PC-9 (cell line): ENCODE results near the gene MAP4K4. TPM values are rescaled to one million over a fixed set of nuclear protein-coding genes. Genes with fewer than 3 reads are reported as not detected.

Source experiments
- BruUV-seq: library from RNA; stranded (reverse); fragments of 400-500 nt; replicated peaks from 2 replicates; lab custom pipeline; 2021; lab: Mats Ljungman, UMichigan
- CTCF ChIA-PET: fragments of 300-600 bp; sonication (Branson Sonifier 250); formaldehyde crosslinking; loops from one replicate; lab custom pipeline; 2022; ENCODE audit warnings: antibody characterized with exemption; lab: Charles Lee
- POLR2A ChIA-PET: fragments of 300-600 bp; sonication (Branson Sonifier 250); formaldehyde crosslinking; loops from one replicate; lab custom pipeline; 2022; ENCODE audit warnings: antibody characterized with exemption; ENCODE audit not compliant: unreplicated experiment; lab: Charles Lee
- DNase-seq, 2 experiments: peaks; one replicate each; pipeline versions ENCODE4 v3.0.0 to v3.0.0-alpha.2; 2015 to 2022; ENCODE audit warnings: mixed read lengths in 1 of 2
- H2AFZ ChIP-seq: fragments of 200-600 bp; sonication (generic); 2 replicates; pipeline ENCODE4 v1.8.1; 2017; ENCODE audit warnings: antibody characterized with exemption
- H3F3A ChIP-seq: fragments of 200-600 bp; sonication (generic); 2 replicates; pipeline ENCODE4 v1.8.1; 2017; ENCODE audit warnings: antibody characterized with exemption, mild to moderate bottlenecking, low read depth; ENCODE audit not compliant: insufficient read depth
- H3K27ac ChIP-seq: fragments of 200-600 bp; sonication (generic); 2 replicates; pipeline ENCODE4 v1.6.1; 2016; ENCODE audit warnings: mixed run types
- H3K27me3 ChIP-seq: fragments of 200-600 bp; sonication (generic); 2 replicates; pipeline ENCODE4 v1.6.1; 2016; ENCODE audit warnings: low read depth, mixed run types; ENCODE audit not compliant: insufficient read depth
- H3K36me3 ChIP-seq: fragments of 200-600 bp; sonication (generic); 2 replicates; pipeline ENCODE4 v1.6.1; 2016; ENCODE audit warnings: low read depth, mixed run types
- H3K4me1 ChIP-seq: fragments of 200-600 bp; sonication (generic); replicated peaks from 2 replicates; pipeline ENCODE4 v1.6.1; 2016; ENCODE audit warnings: mixed run types; ENCODE audit not compliant: insufficient read depth
- H3K4me2 ChIP-seq: fragments of 200-600 bp; sonication (generic); 2 replicates; pipeline ENCODE4 v1.6.1; 2017; ENCODE audit warnings: mixed run types
- H3K4me3 ChIP-seq: fragments of 200-600 bp; sonication (generic); 2 replicates; pipeline ENCODE4 v1.6.1; 2016; ENCODE audit warnings: mixed run types
- H3K79me2 ChIP-seq: fragments of 200-600 bp; sonication (generic); 2 replicates; pipeline ENCODE4 v1.6.1; 2017; ENCODE audit warnings: low read depth, mixed run types
- H3K9me2 ChIP-seq: fragments of 200-600 bp; sonication (generic); 2 replicates; pipeline ENCODE4 v1.8.1; 2017; ENCODE audit warnings: mild to moderate bottlenecking; ENCODE audit not compliant: insufficient read depth
- H3K9me3 ChIP-seq: fragments of 200-600 bp; sonication (generic); 2 replicates; pipeline ENCODE4 v1.8.1; 2016; ENCODE audit warnings: low read depth; ENCODE audit not compliant: insufficient read depth
- H4K20me1 ChIP-seq: fragments of 200-600 bp; sonication (generic); 2 replicates; pipeline ENCODE4 v1.8.1; 2017; ENCODE audit not compliant: insufficient read depth
- EZH2 ChIP-seq: fragments of 200-600 bp; sonication (generic); IDR thresholded peaks from 2 replicates; pipeline ENCODE4 v1.8.0; 2017; ENCODE audit warnings: antibody characterized with exemption, low read depth
- intact Hi-C: fragments of 100-400 bp; cut with micrococcal nuclease; formaldehyde crosslinking; loops from one replicate; pipeline ENCODE4 v1.10.0; 2022; ENCODE audit not compliant: unreplicated experiment
- total RNA-seq: library from RNA; stranded (reverse); gene quantifications from 2 replicates; pipeline ENCODE4 v1.2.3, GENCODE V29; 2021
- TF ChIP-seq, protein P1 (sequence below): fragments of 200-600 bp; sonication (generic); conservative IDR thresholded peaks from 2 replicates; pipeline ENCODE4 v1.6.1; 2017; ENCODE audit warnings: mixed run types, antibody characterized with exemption, mild to moderate bottlenecking, moderate library complexity

MAP4K4 gene
- total RNA-seq, 1 experiment from 2014 or later = 129 TPM

DNA sequence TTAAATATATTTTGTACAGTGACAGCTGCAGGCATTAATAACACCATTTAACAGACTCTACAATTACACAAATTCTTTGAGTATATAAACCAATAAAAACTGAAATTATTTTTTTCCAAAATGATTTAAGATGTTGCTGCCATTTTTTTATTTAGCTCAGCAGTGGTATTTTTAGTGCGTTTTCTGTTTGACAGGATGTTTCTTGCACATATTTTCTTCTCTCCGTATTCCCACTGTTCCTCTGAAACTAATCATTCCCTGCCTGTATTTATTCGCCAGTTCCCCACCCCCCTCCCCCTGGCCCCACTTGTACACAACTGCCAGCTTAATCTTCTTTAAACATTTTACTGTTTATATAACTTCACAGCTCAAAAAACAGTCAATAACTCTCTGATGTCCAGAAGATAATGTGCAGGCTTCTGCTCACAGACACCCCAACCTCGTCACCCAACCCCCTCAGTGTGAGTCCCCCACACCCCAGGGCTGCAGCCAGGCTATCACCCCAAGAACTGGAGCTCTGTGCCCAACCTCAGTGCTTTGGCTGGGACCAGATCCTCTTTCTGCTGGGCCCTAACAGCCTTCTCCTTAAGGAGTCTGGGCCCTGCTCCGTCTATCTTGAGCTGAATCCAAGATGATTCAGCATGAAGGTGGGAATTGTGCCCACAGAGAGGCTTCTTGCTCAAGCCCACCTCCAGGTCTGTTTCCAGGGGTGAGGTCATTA, 41.6 kb upstream of the MAP4K4 start:
- DNase-seq = no peak
- Histone ChIP-seq H3K27me3 (no peaks in the 10 kb centered on the region), H3K4me3 (no peak overlapping the region), H3F3A (no peaks in the 10 kb centered on the region), H3K27ac (no peak overlapping the region), H3K4me2 (no peak overlapping the region), H3K4me1 (no peaks in the 10 kb centered on the region), H3K36me3 (no peaks in the 10 kb centered on the region), H3K79me2 (no peaks in the 10 kb centered on the region), H3K9me2 (no peaks in the 10 kb centered on the region), H2AFZ (no peak overlapping the region), H4K20me1 (no peaks in the 10 kb centered on the region), H3K9me3 (no peaks in the 10 kb centered on the region)
- ChIA-PET POLR2A (no interaction called here), CTCF (interaction anchor here (0.7 kb wide), 2 partner anchors 43 to 228 kb away, joined by 3 to 4 read pairs; no protein-coding TSS in a partner anchor)
- BruUV-seq = no TSS peak
- intact Hi-C loops = no loop called here
- TF ChIP-seq EZH2 = no peak
- TF ChIP-seq, protein P1, sequence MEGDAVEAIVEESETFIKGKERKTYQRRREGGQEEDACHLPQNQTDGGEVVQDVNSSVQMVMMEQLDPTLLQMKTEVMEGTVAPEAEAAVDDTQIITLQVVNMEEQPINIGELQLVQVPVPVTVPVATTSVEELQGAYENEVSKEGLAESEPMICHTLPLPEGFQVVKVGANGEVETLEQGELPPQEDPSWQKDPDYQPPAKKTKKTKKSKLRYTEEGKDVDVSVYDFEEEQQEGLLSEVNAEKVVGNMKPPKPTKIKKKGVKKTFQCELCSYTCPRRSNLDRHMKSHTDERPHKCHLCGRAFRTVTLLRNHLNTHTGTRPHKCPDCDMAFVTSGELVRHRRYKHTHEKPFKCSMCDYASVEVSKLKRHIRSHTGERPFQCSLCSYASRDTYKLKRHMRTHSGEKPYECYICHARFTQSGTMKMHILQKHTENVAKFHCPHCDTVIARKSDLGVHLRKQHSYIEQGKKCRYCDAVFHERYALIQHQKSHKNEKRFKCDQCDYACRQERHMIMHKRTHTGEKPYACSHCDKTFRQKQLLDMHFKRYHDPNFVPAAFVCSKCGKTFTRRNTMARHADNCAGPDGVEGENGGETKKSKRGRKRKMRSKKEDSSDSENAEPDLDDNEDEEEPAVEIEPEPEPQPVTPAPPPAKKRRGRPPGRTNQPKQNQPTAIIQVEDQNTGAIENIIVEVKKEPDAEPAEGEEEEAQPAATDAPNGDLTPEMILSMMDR = no peak

DNA sequence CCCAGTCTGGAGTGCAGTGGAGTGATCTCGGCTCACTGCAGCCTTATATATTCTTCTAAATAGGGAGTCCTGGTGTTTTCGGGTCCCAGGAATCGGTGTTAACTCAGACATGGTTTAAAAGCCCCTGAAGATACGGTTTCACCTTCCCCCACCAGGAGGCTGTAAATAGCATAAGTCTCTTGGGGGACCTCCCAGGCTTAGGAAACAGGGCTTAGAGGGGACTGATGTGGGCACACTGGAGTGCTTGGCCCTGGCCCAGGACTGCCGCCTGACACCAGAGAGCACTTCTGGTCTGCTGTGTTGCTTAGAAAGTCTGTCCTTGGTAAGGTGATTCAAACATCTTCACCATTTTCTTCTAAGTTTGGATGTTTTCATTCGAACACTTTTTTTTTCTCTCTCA, 39.7 kb upstream of the MAP4K4 start:
- Histone ChIP-seq H4K20me1 (no peaks in the 10 kb centered on the region), H3F3A (no peaks in the 10 kb centered on the region), H3K9me3 (no peaks in the 10 kb centered on the region), H3K79me2 (no peaks in the 10 kb centered on the region), H3K27me3 (no peaks in the 10 kb centered on the region), H2AFZ (no peak overlapping the region), H3K4me3 (no peak overlapping the region), H3K4me2 (no peak overlapping the region), H3K27ac (no peak overlapping the region), H3K36me3 (no peaks in the 10 kb centered on the region), H3K4me1 (no peaks in the 10 kb centered on the region), H3K9me2 (no peaks in the 10 kb centered on the region)
- no TSS peak for BruUV-seq
- TF ChIP-seq EZH2 = no peak
- TF ChIP-seq, protein P1 = no peak
- intact Hi-C loops = no loop called here
- CTCF ChIA-PET = no interaction called here
- DNase-seq = no peak
- POLR2A ChIA-PET = no interaction called here

DNA sequence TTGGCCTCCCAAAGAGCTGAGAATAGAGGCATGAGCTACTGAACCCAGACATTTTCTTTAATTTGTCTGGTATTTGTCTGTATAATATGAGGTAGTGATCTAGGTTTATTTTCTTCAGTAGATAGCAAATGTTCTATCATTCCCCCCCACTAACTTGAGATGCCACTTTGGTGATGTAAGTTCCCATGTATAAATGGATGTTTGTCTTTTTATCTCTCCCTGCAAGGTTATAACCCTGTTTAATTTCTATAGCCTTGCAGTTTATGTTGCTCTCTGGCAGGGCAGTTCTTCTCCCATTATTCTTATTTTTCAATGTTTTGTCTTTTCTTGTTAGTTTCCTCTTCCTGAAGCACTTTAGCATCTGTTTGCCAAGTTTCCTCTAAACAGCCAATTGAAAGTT, 39.1 kb upstream of the MAP4K4 start:
- H3K9me3 ChIP-seq = no peaks in the 10 kb centered on the region
- DNase-seq = no peak
- no peaks in the 10 kb centered on the region for H3K79me2 ChIP-seq
- ChIA-PET POLR2A (no interaction called here), CTCF (no interaction called here)
- no peaks in the 10 kb centered on the region for H4K20me1 ChIP-seq
- no peak overlapping the region for H3K4me3 ChIP-seq
- no peak overlapping the region for H2AFZ ChIP-seq
- H3K36me3 ChIP-seq = no peaks in the 10 kb centered on the region
- intact Hi-C loops = no loop called here
- H3K9me2 ChIP-seq = no peaks in the 10 kb centered on the region
- TF ChIP-seq, protein P1 = no peak
- no peak for TF ChIP-seq EZH2
- no peaks in the 10 kb centered on the region for H3K27me3 ChIP-seq
- BruUV-seq = no TSS peak
- H3K4me1 ChIP-seq = no peaks in the 10 kb centered on the region
- H3F3A ChIP-seq = no peaks in the 10 kb centered on the region
- no peak overlapping the region for H3K27ac ChIP-seq
- H3K4me2 ChIP-seq = no peak overlapping the region
